CD8-positive, alpha-beta memory T cell (primary cell): Measurements from ENCODE around the gene TSACC. TPM values are rescaled to one million over a fixed set of nuclear protein-coding genes. Genes with fewer than 3 reads are reported as not detected.

ENCODE experiments used
- CTCF ChIA-PET: fragments of 350-600 bp; sonication (Branson Sonifier 250); formaldehyde crosslinking; loops from one replicate; lab custom pipeline; 2021; ENCODE audit warnings: antibody characterized with exemption; lab: Charles Lee
- POLR2A ChIA-PET: fragments of 350-600 bp; sonication (Branson Sonifier 250); formaldehyde crosslinking; loops from one replicate; lab custom pipeline; 2021; ENCODE audit warnings: antibody characterized with exemption; lab: Charles Lee
- DNase-seq, 5 donors: peaks; one replicate each; pipeline versions ENCODE4 v3.0.0 to v3.0.0-alpha.2; 2020 to 2022; ENCODE audit warnings: mixed read lengths in 1 of 5
- H3K27ac ChIP-seq: one replicate; pipeline ENCODE4 v1.7.0; 2013; ENCODE audit warnings: low read depth, mild to moderate bottlenecking, low read length, moderate library complexity
- H3K27me3 ChIP-seq: 2 replicates; pipeline ENCODE4 v1.7.0; 2013; ENCODE audit warnings: low read length, mild to moderate bottlenecking; ENCODE audit not compliant: insufficient read depth, poor library complexity, severe bottlenecking
- H3K36me3 ChIP-seq: 2 replicates; pipeline ENCODE4 v1.7.0; 2013; ENCODE audit warnings: mild to moderate bottlenecking, low read length, moderate library complexity; ENCODE audit not compliant: insufficient read depth
- H3K4me1 ChIP-seq: 2 replicates; pipeline ENCODE4 v1.7.0; 2013; ENCODE audit warnings: mild to moderate bottlenecking, low read length, moderate library complexity; ENCODE audit not compliant: insufficient read depth
- H3K4me3 ChIP-seq: 2 replicates; pipeline ENCODE4 v1.7.0; 2013; ENCODE audit warnings: mild to moderate bottlenecking, low read length
- H3K9me3 ChIP-seq: 2 replicates; pipeline ENCODE4 v1.7.0; 2013; ENCODE audit warnings: mild to moderate bottlenecking, low read length
- H3K27ac Mint-ChIP-seq, 8 donors: one replicate each; pipeline ENCODE4 v1.8.0; 2020 to 2021; ENCODE audit warnings: mixed read lengths in 8 of 8, mild to moderate bottlenecking in 6 of 8, inconsistent platforms in 3 of 8, moderate library complexity in 3 of 8
- H3K27me3 Mint-ChIP-seq, 2 donors: one replicate each; pipeline ENCODE4 v1.8.0; 2020 to 2021; ENCODE audit warnings: mixed read lengths in 2 of 2, mild to moderate bottlenecking in 1 of 2, moderate library complexity in 1 of 2
- H3K36me3 Mint-ChIP-seq, 3 donors: one replicate each; pipeline ENCODE4 v1.8.0; 2020 to 2021; ENCODE audit warnings: mixed read lengths in 3 of 3, inconsistent platforms in 1 of 3, mild to moderate bottlenecking in 1 of 3
- H3K4me1 Mint-ChIP-seq, 3 donors: one replicate each; pipeline ENCODE4 v1.8.0; 2020 to 2021; ENCODE audit warnings: mixed read lengths in 3 of 3, inconsistent platforms in 1 of 3, mild to moderate bottlenecking in 1 of 3
- H3K4me3 Mint-ChIP-seq, 7 donors: one replicate each; pipeline ENCODE4 v1.8.0; 2020 to 2021; ENCODE audit warnings: mixed read lengths in 7 of 7, mild to moderate bottlenecking in 6 of 7, moderate library complexity in 4 of 7, inconsistent platforms in 2 of 7
- H3K9me3 Mint-ChIP-seq, 5 donors: one replicate each; pipeline ENCODE4 v1.8.0; 2020 to 2022; ENCODE audit warnings: mixed read lengths in 5 of 5, mild to moderate bottlenecking in 3 of 5, moderate library complexity in 2 of 5, inconsistent platforms in 1 of 5
- polyA plus RNA-seq: library from polyadenylated mRNA; unstranded; fragments of 300-500 nt; fragmentation: Illumina TruSeq; gene quantifications from one replicate; pipeline ENCODE4 v1.2.3, GENCODE V29; 2021
- total RNA-seq, 2 experiments: library from RNA; stranded (reverse); gene quantifications; one replicate each; pipeline ENCODE4 v1.2.3, GENCODE V29; 2021

Gene TSACC
- total and polyA plus RNA-seq, 3 experiments from 2014 or later, result 0.53 to 0.84 TPM; not detected in 1

GRCh38 chr1:156378557-156378956 is 40.2 kb downstream of the TSACC start:
- H3K9me3 Mint-ChIP-seq, result no peaks in the 10 kb centered on the region
- ChIA-PET POLR2A (interaction anchor here (0.6 kb wide), 1 partner anchor 149 kb away, joined by 3 read pairs; no protein-coding TSS in a partner anchor), CTCF (interaction anchor here (1.1 kb wide), 1 partner anchor 68 kb away, joined by 4 read pairs; no protein-coding TSS in a partner anchor)
- Histone ChIP-seq H3K36me3 (no peaks in the 10 kb centered on the region), H3K27ac (no peak overlapping the region), H3K27me3 (no peaks in the 10 kb centered on the region), H3K9me3 (no peaks in the 10 kb centered on the region), H3K4me3 (no peak overlapping the region), H3K4me1 (no peaks in the 10 kb centered on the region)
- DNase-seq, result no peak
- no peak overlapping the region for H3K27ac Mint-ChIP-seq
- peaks cover 1 to 26% of the 10 kb centered on the region in 2 donors for H3K27me3 Mint-ChIP-seq
- no peaks in the 10 kb centered on the region for H3K36me3 Mint-ChIP-seq
- no peaks in the 10 kb centered on the region for H3K4me1 Mint-ChIP-seq
- H3K4me3 Mint-ChIP-seq, result no peak overlapping the region

DNA sequence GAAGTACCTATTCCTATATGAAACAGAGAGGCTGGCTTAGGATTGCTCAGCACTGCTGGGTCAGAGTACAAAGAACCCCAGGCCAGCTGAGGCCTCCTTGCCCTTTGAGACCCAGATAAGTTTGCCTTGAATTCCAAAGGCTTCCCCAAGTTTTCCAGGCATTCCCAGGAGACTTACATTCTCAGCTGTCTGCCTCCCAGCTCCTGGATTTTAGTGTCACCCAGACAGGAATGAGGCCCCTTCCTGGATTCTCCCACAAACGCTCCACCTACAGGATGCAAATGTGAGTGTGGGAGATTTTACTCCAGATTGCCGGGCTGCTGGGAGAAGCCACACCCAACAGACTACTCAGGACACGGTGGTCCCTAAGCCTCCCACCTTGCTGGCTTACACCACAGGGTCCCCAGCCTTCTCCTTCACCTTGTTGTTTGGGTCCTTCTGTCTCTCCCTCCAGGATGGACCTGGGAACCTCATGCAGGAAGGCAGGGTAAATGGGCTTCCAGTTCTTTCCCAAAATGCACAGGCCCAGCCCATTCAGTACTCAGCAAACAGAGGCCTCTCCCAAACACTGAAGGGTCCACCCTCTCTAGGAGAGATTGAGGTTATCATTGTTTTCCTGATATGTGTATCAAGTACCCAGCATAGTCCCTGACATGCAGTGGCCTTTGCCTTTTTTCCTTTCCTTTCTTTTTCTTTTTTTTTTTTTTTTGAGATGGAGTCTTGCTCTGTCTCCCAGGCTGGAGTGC is 41.3 kb downstream of the TSACC start:
- no peaks in the 10 kb centered on the region for H3K36me3 ChIP-seq
- Mint-ChIP-seq H3K4me1 (no peaks in the 10 kb centered on the region), H3K9me3 (no peaks in the 10 kb centered on the region), H3K27me3 (peaks cover 0 to 20% of the 10 kb centered on the region in 2 donors), H3K36me3 (no peaks in the 10 kb centered on the region), H3K4me3 (no peak overlapping the region), H3K27ac (peak overlapping the region in 1 of 8 donors; percentile 66)
- H3K27ac ChIP-seq, result no peak overlapping the region
- POLR2A ChIA-PET, result no interaction called here
- H3K4me1 ChIP-seq, result no peaks in the 10 kb centered on the region
- no peak overlapping the region for H3K4me3 ChIP-seq
- DNase-seq, result no peak
- no peaks in the 10 kb centered on the region for H3K9me3 ChIP-seq
- CTCF ChIA-PET, result interaction anchor here (1.1 to 7.8 kb wide), 2 partner anchors 66 to 67 kb away, joined by 4 to 185 read pairs; no protein-coding TSS in a partner anchor
- no peaks in the 10 kb centered on the region for H3K27me3 ChIP-seq

GRCh38 chr1:156382561-156382960 is 44.2 kb downstream of the TSACC start:
- Mint-ChIP-seq H3K4me1 (peaks cover 6 to 7% (median 7%) of the 10 kb centered on the region in 3 donors), H3K27ac (no peak overlapping the region), H3K4me3 (no peak overlapping the region), H3K36me3 (no peaks in the 10 kb centered on the region), H3K27me3 (peaks cover 4 to 16% of the 10 kb centered on the region in 2 donors), H3K9me3 (no peaks in the 10 kb centered on the region)
- H3K9me3 ChIP-seq, result no peaks in the 10 kb centered on the region
- no peaks in the 10 kb centered on the region for H3K27me3 ChIP-seq
- H3K4me3 ChIP-seq, result no peak overlapping the region
- CTCF ChIA-PET, result interaction anchor here (0.8 to 7.8 kb wide), 3 partner anchors 36 to 73 kb away, joined by 3 to 185 read pairs (median 31); no protein-coding TSS in a partner anchor
- H3K36me3 ChIP-seq, result no peaks in the 10 kb centered on the region
- POLR2A ChIA-PET, result no interaction called here
- DNase-seq, result no peak
- no peak overlapping the region for H3K27ac ChIP-seq
- H3K4me1 ChIP-seq, result peaks cover 6% of the 10 kb centered on the region

DNA sequence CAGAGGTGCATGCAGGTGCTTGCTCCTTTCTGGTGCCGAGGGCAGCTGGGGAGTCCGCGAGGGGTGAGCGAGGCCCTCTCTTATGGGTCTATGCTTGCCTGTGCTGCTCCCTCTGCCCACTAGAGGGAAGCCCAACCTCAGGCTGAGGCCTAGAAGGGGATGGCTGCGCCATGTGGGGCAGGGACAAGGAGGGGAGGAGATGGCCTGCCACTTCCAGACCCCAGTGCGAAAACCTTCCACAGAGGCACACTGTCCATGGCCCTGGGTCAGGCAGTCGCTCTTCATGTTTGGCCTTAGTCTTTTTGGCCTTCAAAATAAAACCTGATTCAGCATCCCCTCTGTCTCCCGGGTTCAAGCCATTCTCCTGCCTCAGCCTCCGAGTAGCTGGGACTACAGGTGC is 44.7 kb downstream of the TSACC start:
- peak; percentile 37 to 73 (median 40) for DNase-seq
- Mint-ChIP-seq H3K27ac (no peak overlapping the region), H3K27me3 (peaks cover 4 to 17% of the 10 kb centered on the region in 2 donors), H3K9me3 (no peaks in the 10 kb centered on the region), H3K4me1 (peaks cover 6 to 7% (median 7%) of the 10 kb centered on the region in 3 donors), H3K4me3 (no peak overlapping the region), H3K36me3 (no peaks in the 10 kb centered on the region)
- H3K4me3 ChIP-seq, result no peak overlapping the region
- no peak overlapping the region for H3K27ac ChIP-seq
- POLR2A ChIA-PET, result no interaction called here
- H3K4me1 ChIP-seq, result peaks cover 6% of the 10 kb centered on the region
- no peaks in the 10 kb centered on the region for H3K27me3 ChIP-seq
- H3K9me3 ChIP-seq, result no peaks in the 10 kb centered on the region
- CTCF ChIA-PET, result interaction anchor here (0.8 to 7.8 kb wide), 4 partner anchors 35 to 72 kb away, joined by 3 to 185 read pairs (median 46); no protein-coding TSS in a partner anchor
- no peaks in the 10 kb centered on the region for H3K36me3 ChIP-seq

- Mint-ChIP-seq H3K4me3 (no peak overlapping the region), H3K4me1 (peaks cover 6 to 10% (median 7%) of the 10 kb centered on the region in 3 donors), H3K27ac (no peak overlapping the region), H3K27me3 (peaks cover 7 to 21% of the 10 kb centered on the region in 2 donors), H3K9me3 (no peaks in the 10 kb centered on the region), H3K36me3 (no peaks in the 10 kb centered on the region)
- H3K27me3 ChIP-seq, result no peaks in the 10 kb centered on the region
- no peak for DNase-seq
- no peaks in the 10 kb centered on the region for H3K9me3 ChIP-seq
- CTCF ChIA-PET, result interaction anchor here (2.4 to 7.8 kb wide), 4 partner anchors 34 to 221 kb away, joined by 12 to 185 read pairs (median 46); no protein-coding TSS in a partner anchor
- H3K4me1 ChIP-seq, result peaks cover 6% of the 10 kb centered on the region
- H3K36me3 ChIP-seq, result no peaks in the 10 kb centered on the region
- no peak overlapping the region for H3K27ac ChIP-seq
- POLR2A ChIA-PET, result interaction anchor here (0.6 kb wide), 1 partner anchor 61 kb away, joined by 4 read pairs; no protein-coding TSS in a partner anchor
- no peak overlapping the region for H3K4me3 ChIP-seq
These were observed 45.7 kb downstream of the TSACC start for GRCh38 chr1:156384007-156384406.

DNA sequence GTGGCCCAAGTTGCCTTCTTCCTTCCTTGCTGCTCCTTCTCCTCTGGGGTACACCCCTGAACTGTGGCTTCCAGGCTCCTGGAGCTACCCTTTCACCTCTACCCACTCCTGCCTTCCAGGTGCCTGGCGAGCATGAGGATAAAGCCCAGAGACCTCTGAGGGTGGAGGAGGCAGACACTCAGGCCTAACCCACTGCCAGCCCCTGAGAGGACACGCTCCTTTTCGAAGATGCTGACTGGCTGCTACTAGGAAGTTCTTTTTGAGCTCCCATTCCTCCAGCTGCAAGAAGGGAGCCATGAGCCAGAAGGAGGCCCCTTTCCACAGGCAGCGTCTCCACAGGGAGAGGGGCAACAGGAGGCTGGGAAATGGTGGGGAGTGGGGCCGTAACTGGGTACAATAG is 46.3 kb downstream of the TSACC start:
- H3K4me1 ChIP-seq, result peaks cover 6% of the 10 kb centered on the region
- H3K4me3 ChIP-seq, result no peak overlapping the region
- H3K36me3 Mint-ChIP-seq, result no peaks in the 10 kb centered on the region
- ChIA-PET POLR2A (no interaction called here), CTCF (interaction anchor here (1.6 to 7.8 kb wide), 10 partner anchors 16 to 221 kb away, joined by 5 to 185 read pairs (median 12); partner anchors contain the start of gene RHBG)
- no peak for DNase-seq
- H3K27me3 Mint-ChIP-seq, result peaks cover 14 to 26% of the 10 kb centered on the region in 2 donors
- no peak overlapping the region for H3K4me3 Mint-ChIP-seq
- H3K27ac ChIP-seq, result no peak overlapping the region
- no peaks in the 10 kb centered on the region for H3K9me3 Mint-ChIP-seq
- no peak overlapping the region for H3K27ac Mint-ChIP-seq
- peaks cover 6 to 10% (median 7%) of the 10 kb centered on the region in 3 donors for H3K4me1 Mint-ChIP-seq
- H3K27me3 ChIP-seq, result no peaks in the 10 kb centered on the region
- H3K9me3 ChIP-seq, result no peaks in the 10 kb centered on the region
- no peaks in the 10 kb centered on the region for H3K36me3 ChIP-seq

DNA sequence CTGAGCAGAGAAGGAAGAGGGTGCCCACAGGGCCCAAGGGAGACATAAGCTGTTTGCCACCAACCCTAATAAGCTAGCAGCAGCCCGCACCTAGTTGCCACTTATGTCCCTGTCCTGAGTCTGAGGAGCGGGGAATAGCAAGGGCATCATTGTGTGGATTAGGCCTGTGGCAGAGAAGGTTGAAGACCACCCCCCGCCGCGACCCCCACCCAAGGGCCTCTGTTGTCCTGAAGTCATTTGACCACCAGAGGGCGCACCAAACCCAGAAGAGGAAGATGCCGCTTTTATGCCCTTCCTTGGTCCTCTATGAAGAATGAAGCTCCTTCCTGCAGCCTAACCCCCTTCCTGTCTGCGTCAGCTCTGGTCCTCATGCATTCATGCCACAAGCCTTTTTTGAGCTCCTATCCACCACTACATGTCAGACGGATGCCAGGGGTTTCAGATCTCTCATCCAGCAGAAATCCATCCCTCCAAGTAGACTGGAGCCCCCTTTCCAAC is 47.3 kb downstream of the TSACC start:
- Mint-ChIP-seq H3K27me3 (peaks cover 18 to 35% of the 10 kb centered on the region in 2 donors), H3K9me3 (no peaks in the 10 kb centered on the region), H3K27ac (peak overlapping the region in 3 of 8 donors; percentile 1 to 32 (median 24)), H3K4me1 (peaks cover 6 to 10% (median 7%) of the 10 kb centered on the region in 3 donors), H3K4me3 (no peak overlapping the region), H3K36me3 (no peaks in the 10 kb centered on the region)
- H3K27me3 ChIP-seq, result no peaks in the 10 kb centered on the region
- H3K4me3 ChIP-seq, result no peak overlapping the region
- peaks cover 6% of the 10 kb centered on the region for H3K4me1 ChIP-seq
- ChIA-PET CTCF (interaction anchor here (0.6 to 7.8 kb wide), 67 partner anchors 9 to 340 kb away, joined by 3 to 185 read pairs (median 4); partner anchors contain the start of genes CCT3, GPATCH4, RHBG and SMG5), POLR2A (interaction anchor here (0.6 to 1.2 kb wide), 3 partner anchors 35 to 72 kb away, joined by 3 to 10 read pairs (median 3); no protein-coding TSS in a partner anchor)
- no peaks in the 10 kb centered on the region for H3K36me3 ChIP-seq
- H3K9me3 ChIP-seq, result no peaks in the 10 kb centered on the region
- H3K27ac ChIP-seq, result no peak overlapping the region
- DNase-seq, result peak; percentile 63 to 83 (median 69)
